Rectal smooth muscle tissue (tissue), 1 donor: Measurements from ENCODE around the gene SCN3B.

ENCODE experiments used
- H3K27ac ChIP-seq: one replicate; pipeline ENCODE4 v1.7.0; 2013; ENCODE audit warnings: low read depth, low read length, inconsistent platforms
- H3K27me3 ChIP-seq: one replicate; pipeline ENCODE4 v1.7.0; 2013; ENCODE audit warnings: low read length; ENCODE audit not compliant: control insufficient read depth, insufficient read depth
- H3K36me3 ChIP-seq: one replicate; pipeline ENCODE4 v1.7.0; 2013; ENCODE audit warnings: low read length; ENCODE audit not compliant: control insufficient read depth, insufficient read depth
- H3K4me1 ChIP-seq: one replicate; pipeline ENCODE4 v1.7.0; 2013; ENCODE audit warnings: low read length; ENCODE audit not compliant: control insufficient read depth, insufficient read depth
- H3K4me3 ChIP-seq: one replicate; pipeline ENCODE4 v1.7.0; 2013; ENCODE audit warnings: low read length
- H3K9ac ChIP-seq: one replicate; pipeline ENCODE4 v1.7.0; 2013; ENCODE audit warnings: low read length

The SCN3B gene

GRCh38 chr11:123611698-123612097 is 42.7 kb downstream of the SCN3B start:
- H3K36me3 ChIP-seq = no peaks in the 10 kb centered on the region
- no peak overlapping the region for H3K9ac ChIP-seq
- H3K4me1 ChIP-seq = peaks cover 1% of the 10 kb centered on the region
- no peaks in the 10 kb centered on the region for H3K27me3 ChIP-seq
- no peak overlapping the region for H3K4me3 ChIP-seq
- no peak overlapping the region for H3K27ac ChIP-seq

- Histone ChIP-seq H3K36me3 (no peaks in the 10 kb centered on the region), H3K4me3 (no peak overlapping the region), H3K4me1 (no peaks in the 10 kb centered on the region), H3K27ac (no peak overlapping the region), H3K9ac (no peak overlapping the region), H3K27me3 (no peaks in the 10 kb centered on the region)
Measured at GRCh38 chr11:123608945-123609344, 45.5 kb downstream of the SCN3B start.

DNA sequence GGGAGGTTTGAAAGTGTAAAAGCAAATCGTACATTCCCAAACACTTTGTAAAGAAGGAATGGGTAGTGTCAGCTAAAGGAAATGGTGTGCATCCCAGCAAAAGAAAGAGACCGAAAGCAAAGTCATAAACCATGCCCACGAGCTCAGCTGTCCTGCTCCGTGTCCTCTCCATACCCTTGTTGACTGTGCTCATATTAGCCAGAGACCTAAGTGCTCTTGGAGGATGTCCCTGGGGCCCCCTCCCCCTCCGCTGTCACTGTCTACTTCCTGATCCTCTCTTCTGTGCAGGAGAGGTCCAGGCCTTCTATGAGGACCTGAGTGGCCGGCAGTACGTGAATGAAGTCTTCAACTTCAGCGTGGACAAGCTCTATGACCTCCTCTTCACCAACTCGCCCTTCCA is 46.1 kb downstream of the SCN3B start:
- no peaks in the 10 kb centered on the region for H3K27me3 ChIP-seq
- H3K4me3 ChIP-seq = no peak overlapping the region
- H3K4me1 ChIP-seq = no peaks in the 10 kb centered on the region
- no peak overlapping the region for H3K9ac ChIP-seq
- H3K27ac ChIP-seq = no peak overlapping the region
- no peaks in the 10 kb centered on the region for H3K36me3 ChIP-seq

DNA sequence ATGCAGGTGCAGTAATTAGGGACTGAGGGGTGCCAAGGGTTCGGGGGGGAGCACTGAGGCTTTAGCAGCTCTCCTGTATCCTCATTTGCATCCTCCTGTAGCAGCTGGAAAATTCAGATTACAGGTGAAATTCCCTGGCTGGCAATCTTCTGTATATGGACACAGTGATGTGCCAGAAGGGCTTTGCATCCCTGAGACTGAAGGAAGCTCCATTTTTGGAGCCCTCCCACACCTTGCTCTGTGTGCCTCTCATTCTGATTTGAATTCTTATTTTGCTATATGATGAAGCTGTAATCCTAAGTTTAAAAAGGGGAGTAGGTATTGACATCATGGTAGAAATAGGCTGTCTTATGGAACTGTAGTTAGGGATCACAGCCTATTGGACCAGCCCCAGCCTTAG is 46.6 kb downstream of the SCN3B start:
- Histone ChIP-seq H3K9ac (no peak overlapping the region), H3K4me3 (no peak overlapping the region), H3K36me3 (no peaks in the 10 kb centered on the region), H3K27me3 (no peaks in the 10 kb centered on the region), H3K27ac (no peak overlapping the region), H3K4me1 (no peaks in the 10 kb centered on the region)

GRCh38 chr11:123603666-123604065 is 50.8 kb downstream of the SCN3B start:
- Histone ChIP-seq H3K27me3 (no peaks in the 10 kb centered on the region), H3K9ac (no peak overlapping the region), H3K36me3 (no peaks in the 10 kb centered on the region), H3K4me3 (no peak overlapping the region), H3K27ac (no peak overlapping the region), H3K4me1 (no peaks in the 10 kb centered on the region)

GRCh38 chr11:123601743-123602142 is 52.7 kb downstream of the SCN3B start:
- Histone ChIP-seq H3K27ac (no peak overlapping the region), H3K4me1 (no peaks in the 10 kb centered on the region), H3K4me3 (no peak overlapping the region), H3K9ac (no peak overlapping the region), H3K36me3 (no peaks in the 10 kb centered on the region), H3K27me3 (no peaks in the 10 kb centered on the region)

DNA sequence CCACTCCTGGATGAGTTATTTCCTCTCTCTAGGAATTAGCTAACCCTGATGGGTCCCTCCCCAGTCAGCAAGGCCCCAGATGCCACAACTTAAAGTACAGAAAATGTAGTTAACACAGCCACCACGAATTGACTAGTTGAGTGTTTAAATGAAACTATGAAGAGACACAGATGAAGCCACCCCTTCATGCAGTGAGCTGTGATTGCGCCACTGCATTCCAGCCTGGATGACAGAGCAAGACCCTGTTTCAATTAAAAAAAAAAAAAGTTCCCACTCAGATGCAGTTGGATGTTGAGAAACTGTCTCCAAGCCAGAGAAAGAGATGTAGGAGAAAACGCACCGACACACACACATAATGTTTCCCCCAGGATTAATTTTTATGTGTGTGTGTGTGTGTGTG is 53.3 kb downstream of the SCN3B start:
- Histone ChIP-seq H3K36me3 (no peaks in the 10 kb centered on the region), H3K4me3 (no peak overlapping the region), H3K27me3 (no peaks in the 10 kb centered on the region), H3K27ac (no peak overlapping the region), H3K4me1 (no peaks in the 10 kb centered on the region), H3K9ac (no peak overlapping the region)

GRCh38 chr11:123597859-123598258 is 56.6 kb downstream of the SCN3B start:
- Histone ChIP-seq H3K4me1 (no peaks in the 10 kb centered on the region), H3K27me3 (no peaks in the 10 kb centered on the region), H3K9ac (no peak overlapping the region), H3K27ac (no peak overlapping the region), H3K36me3 (no peaks in the 10 kb centered on the region), H3K4me3 (no peak overlapping the region)

DNA sequence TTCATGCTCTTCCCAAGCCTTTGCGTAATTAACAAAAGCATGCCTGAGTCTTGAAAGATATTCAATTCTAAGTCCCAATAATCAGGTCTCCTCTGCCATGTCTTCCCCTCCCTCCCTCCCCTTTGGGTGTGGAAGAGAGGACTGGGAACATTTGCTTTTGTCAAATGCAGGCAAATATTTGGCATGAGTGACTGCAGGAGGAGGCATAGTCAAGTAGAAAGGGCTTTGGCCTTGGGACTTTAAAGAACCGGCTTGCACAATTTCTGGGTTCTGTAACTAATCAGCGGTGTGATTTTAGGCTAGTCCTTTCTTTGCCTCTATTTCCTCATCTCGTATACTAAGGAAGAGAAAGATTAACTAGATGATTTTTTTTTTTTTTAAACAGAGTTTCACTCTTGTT is 59.5 kb downstream of the SCN3B start:
- Histone ChIP-seq H3K27me3 (no peaks in the 10 kb centered on the region), H3K4me1 (no peaks in the 10 kb centered on the region), H3K4me3 (no peak overlapping the region), H3K36me3 (no peaks in the 10 kb centered on the region), H3K9ac (no peak overlapping the region), H3K27ac (no peak overlapping the region)

DNA sequence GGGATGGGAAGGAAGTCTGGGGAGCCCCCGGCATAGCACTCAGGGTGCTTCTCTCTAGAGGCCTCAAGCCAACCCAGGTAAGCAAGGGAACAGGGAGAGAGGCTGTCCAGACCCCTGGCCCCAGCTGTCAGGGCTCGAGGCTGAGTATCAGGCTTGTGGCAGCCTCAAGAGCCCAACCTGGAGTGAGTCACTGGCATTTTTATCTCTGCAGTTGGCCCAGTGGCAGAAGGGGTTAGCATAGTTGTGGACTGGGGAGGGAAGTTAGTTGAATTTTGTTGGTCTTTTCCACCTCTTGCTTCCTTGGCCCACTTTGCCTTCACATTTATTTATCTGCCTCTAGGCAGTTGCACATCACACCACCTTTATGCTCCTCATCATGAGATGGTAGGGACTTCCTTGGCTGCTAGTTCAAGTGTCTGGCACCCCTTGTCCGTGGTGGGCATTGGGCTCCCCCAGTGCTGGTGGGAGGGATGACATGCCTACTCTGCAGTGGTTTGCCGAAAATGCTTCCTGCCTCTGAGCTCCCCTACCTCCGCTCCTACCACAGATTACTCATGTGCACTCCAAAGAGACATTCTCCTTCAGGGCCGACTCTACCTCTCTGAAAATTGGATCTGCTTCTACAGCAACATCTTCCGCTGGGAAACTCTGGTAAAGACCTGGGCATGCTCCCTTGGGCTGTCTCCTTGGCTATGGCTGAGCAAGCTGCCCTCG is 60.1 kb downstream of the SCN3B start:
- Histone ChIP-seq H3K9ac (no peak overlapping the region), H3K4me3 (no peak overlapping the region), H3K27me3 (no peaks in the 10 kb centered on the region), H3K36me3 (no peaks in the 10 kb centered on the region), H3K4me1 (no peaks in the 10 kb centered on the region), H3K27ac (no peak overlapping the region)

GRCh38 chr11:123593570-123593969 is 60.9 kb downstream of the SCN3B start:
- H3K27ac ChIP-seq = no peak overlapping the region
- H3K4me3 ChIP-seq = no peak overlapping the region
- H3K36me3 ChIP-seq = no peaks in the 10 kb centered on the region
- H3K27me3 ChIP-seq = no peaks in the 10 kb centered on the region
- no peak overlapping the region for H3K9ac ChIP-seq
- H3K4me1 ChIP-seq = no peaks in the 10 kb centered on the region

GRCh38 chr11:123590296-123590912 is 64.0 kb downstream of the SCN3B start:
- H3K4me1 ChIP-seq = no peaks in the 10 kb centered on the region
- H3K27ac ChIP-seq = no peak overlapping the region
- no peaks in the 10 kb centered on the region for H3K27me3 ChIP-seq
- H3K9ac ChIP-seq = no peak overlapping the region
- no peaks in the 10 kb centered on the region for H3K36me3 ChIP-seq
- no peak overlapping the region for H3K4me3 ChIP-seq

- H3K4me1 ChIP-seq = no peaks in the 10 kb centered on the region
- no peak overlapping the region for H3K9ac ChIP-seq
- H3K36me3 ChIP-seq = no peaks in the 10 kb centered on the region
- no peaks in the 10 kb centered on the region for H3K27me3 ChIP-seq
- H3K27ac ChIP-seq = no peak overlapping the region
- no peak overlapping the region for H3K4me3 ChIP-seq
Measured at GRCh38 chr11:123588864-123589262, 65.6 kb downstream of the SCN3B start.
